ENCODE results near the gene PLEKHJ1.

- TF ChIP-seq CTCF (IDR thresholded peaks at IDR 0.05): no peak
- TF ChIP-seq POLR2A (IDR thresholded peaks at IDR 0.05): no peak
These were observed 3.6 kb downstream of the PLEKHJ1 start for GRCh38 chr19:2232286-2233151.
